ENCODE results near the gene PPM1H. TPM values are rescaled to one million over a fixed set of nuclear protein-coding genes. Genes with fewer than 3 reads are reported as not detected.

Gene PPM1H
- total RNA-seq, 3 donors from 2014 or later (not counting 1 experiment from before 2014, with no cell fraction given), result 0.18 to 2.1 (median 0.40) TPM

GRCh38 chr12:62701492-62701891 is 233.5 kb downstream of the PPM1H start:
- Histone ChIP-seq H3K4me3 (ENCODE audit: low read length) (no peak overlapping the region), H3K27ac (ENCODE audit: low read length) (no peak overlapping the region), H3K4me1 (ENCODE audit: control insufficient read depth, insufficient read depth, low read length) (no peaks in the 10 kb centered on the region), H3K27me3 (ENCODE audit: control insufficient read depth, insufficient read depth, low read length) (no peaks in the 10 kb centered on the region), H3K36me3 (ENCODE audit: control insufficient read depth, insufficient read depth, low read length) (no peaks in the 10 kb centered on the region), H3K9me3 (ENCODE audit: control insufficient read depth, insufficient read depth, low read length) (no peaks in the 10 kb centered on the region)
- H3K9me3 Mint-ChIP-seq, result no peaks in the 10 kb centered on the region
- H3K4me1 Mint-ChIP-seq, result no peaks in the 10 kb centered on the region
- no peak overlapping the region for H3K4me3 Mint-ChIP-seq
- WGBS (ENCODE audit: insufficient coverage), result 89% methylated on average over 5 of the region's 5 CpGs
- ATAC-seq (no peak), DNase-seq (no peak)
- H3K27me3 Mint-ChIP-seq (ENCODE audit: low read depth in 2 of 2), result no peaks in the 10 kb centered on the region
- no peak overlapping the region for H3K27ac Mint-ChIP-seq
- no peak for TF ChIP-seq CTCF (IDR thresholded peaks at IDR 0.05)
- intact Hi-C loops (cut with micrococcal nuclease), result no loop called here
- H3K36me3 Mint-ChIP-seq, result no peaks in the 10 kb centered on the region

GRCh38 chr12:62700091-62700880 is 234.7 kb downstream of the PPM1H start:
- Mint-ChIP-seq H3K9me3 (no peaks in the 10 kb centered on the region), H3K36me3 (no peaks in the 10 kb centered on the region), H3K4me3 (no peak overlapping the region), H3K27me3 (ENCODE audit: low read depth in 2 of 2) (no peaks in the 10 kb centered on the region), H3K4me1 (no peaks in the 10 kb centered on the region), H3K27ac (no peak overlapping the region)
- no peak for TF ChIP-seq CTCF (IDR thresholded peaks at IDR 0.05)
- no peaks in the 10 kb centered on the region for H3K36me3 ChIP-seq (ENCODE audit: control insufficient read depth, insufficient read depth, low read length)
- H3K9me3 ChIP-seq (ENCODE audit: control insufficient read depth, insufficient read depth, low read length), result no peaks in the 10 kb centered on the region
- ATAC-seq, result no peak
- H3K27ac ChIP-seq (ENCODE audit: low read length), result no peak overlapping the region
- no peaks in the 10 kb centered on the region for H3K27me3 ChIP-seq (ENCODE audit: control insufficient read depth, insufficient read depth, low read length)
- H3K4me1 ChIP-seq (ENCODE audit: control insufficient read depth, insufficient read depth, low read length), result no peaks in the 10 kb centered on the region
- intact Hi-C loops (cut with micrococcal nuclease), result no loop called here
- 88% methylated on average over 5 of the region's 5 CpGs for WGBS (ENCODE audit: insufficient coverage)
- no peak for DNase-seq
- H3K4me3 ChIP-seq (ENCODE audit: low read length), result no peak overlapping the region

GRCh38 chr12:62698701-62699101 is 236.2 kb downstream of the PPM1H start:
- ATAC-seq, result no peak

More at GRCh38 chr12:62698701-62699101, 236.2 kb downstream of the PPM1H start:
- DNase-seq, result no peak
- Mint-ChIP-seq H3K27me3 (ENCODE audit: low read depth in 2 of 2) (no peaks in the 10 kb centered on the region), H3K9me3 (no peaks in the 10 kb centered on the region), H3K4me1 (no peaks in the 10 kb centered on the region), H3K36me3 (no peaks in the 10 kb centered on the region), H3K27ac (no peak overlapping the region), H3K4me3 (no peak overlapping the region)
- no peaks in the 10 kb centered on the region for H3K27me3 ChIP-seq (ENCODE audit: control insufficient read depth, insufficient read depth, low read length)
- no peaks in the 10 kb centered on the region for H3K4me1 ChIP-seq (ENCODE audit: control insufficient read depth, insufficient read depth, low read length)
- H3K27ac ChIP-seq (ENCODE audit: low read length), result no peak overlapping the region
- no peak overlapping the region for H3K4me3 ChIP-seq (ENCODE audit: low read length)
- H3K9me3 ChIP-seq (ENCODE audit: control insufficient read depth, insufficient read depth, low read length), result no peaks in the 10 kb centered on the region
- no peaks in the 10 kb centered on the region for H3K36me3 ChIP-seq (ENCODE audit: control insufficient read depth, insufficient read depth, low read length)
- no peak for TF ChIP-seq CTCF (IDR thresholded peaks at IDR 0.05)
- intact Hi-C loops (cut with micrococcal nuclease), result no loop called here
